ENCODE results near the gene UBR7.
"Not testable (repeated sequence)": the region's sequence is repeated elsewhere in the genome, so short reads cannot be mapped to it uniquely, and the experiment has no call there.

The UBR7 gene

DNA sequence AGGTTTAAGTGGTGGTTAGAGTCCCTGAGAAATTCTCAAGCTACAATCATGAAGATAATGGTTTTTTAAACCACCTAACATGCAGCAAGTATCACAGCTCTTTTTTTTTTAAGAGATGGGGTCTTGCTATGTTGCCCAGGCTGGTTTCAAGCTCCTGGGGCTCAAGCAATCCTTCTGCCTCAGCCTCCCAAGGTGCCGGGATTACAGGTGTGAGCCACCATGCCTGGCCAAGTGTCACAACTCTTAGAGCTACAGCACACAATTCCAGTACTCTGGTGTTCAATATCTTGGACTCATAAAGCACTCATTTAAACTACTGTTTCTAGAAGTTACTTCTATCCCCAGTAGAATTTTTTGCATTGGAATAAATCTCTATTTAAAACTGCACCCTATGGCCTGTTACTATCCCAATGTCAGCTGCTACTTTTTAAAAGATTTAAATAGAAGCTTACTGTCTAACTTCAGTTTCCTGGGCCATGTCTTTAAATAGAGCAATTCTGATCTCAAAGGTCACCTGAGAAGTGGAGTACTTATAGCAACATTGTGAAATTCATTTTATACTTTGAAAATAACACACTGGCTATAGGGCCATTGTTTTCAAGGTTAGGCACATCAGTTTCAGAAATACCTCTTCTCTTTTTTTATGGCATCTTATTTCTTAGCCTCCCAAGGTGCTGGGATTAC, 11.6 kb upstream of the UBR7 start:
- FAIRE-seq, result no peak

DNA sequence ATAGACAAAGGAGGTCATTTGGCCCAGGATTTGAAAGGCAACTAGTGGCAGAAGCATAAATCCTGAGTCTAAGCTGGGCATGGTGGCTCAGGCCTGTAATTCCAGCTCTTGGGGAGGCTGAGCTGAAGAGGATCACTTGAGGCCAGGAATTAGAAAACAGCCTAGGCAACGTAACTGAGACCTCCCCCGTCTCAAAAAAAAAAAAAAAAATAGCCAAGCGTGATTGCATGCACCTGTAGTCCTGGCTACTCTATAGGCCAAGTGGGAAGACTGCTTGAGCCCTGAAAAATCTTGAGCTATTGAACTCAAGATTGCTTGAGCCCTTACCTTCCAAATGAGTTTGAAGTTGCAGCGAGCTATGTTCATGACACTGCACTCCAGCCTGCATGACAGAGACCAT, 8.0 kb upstream of the UBR7 start:
- no peak for FAIRE-seq

DNA sequence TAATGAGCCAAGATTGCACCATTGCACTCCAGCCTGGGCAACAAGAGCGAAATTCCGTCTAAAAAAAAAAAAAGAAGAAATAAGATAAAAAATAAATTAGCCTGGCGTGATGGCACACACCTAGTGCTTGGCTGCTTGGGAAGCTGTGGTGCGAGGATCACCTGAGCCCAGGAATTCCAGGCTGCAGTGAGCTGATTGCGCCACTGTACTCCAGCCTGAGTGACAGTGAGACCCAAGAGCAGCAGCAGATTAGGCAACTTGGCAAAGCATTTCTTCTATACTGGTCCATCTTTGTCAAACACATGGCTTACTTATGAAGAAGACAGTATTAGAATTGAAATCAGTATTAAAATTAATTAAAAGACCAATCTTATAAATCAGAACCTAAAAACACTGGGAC, 6.5 kb upstream of the UBR7 start:
- no peak for FAIRE-seq

DNA sequence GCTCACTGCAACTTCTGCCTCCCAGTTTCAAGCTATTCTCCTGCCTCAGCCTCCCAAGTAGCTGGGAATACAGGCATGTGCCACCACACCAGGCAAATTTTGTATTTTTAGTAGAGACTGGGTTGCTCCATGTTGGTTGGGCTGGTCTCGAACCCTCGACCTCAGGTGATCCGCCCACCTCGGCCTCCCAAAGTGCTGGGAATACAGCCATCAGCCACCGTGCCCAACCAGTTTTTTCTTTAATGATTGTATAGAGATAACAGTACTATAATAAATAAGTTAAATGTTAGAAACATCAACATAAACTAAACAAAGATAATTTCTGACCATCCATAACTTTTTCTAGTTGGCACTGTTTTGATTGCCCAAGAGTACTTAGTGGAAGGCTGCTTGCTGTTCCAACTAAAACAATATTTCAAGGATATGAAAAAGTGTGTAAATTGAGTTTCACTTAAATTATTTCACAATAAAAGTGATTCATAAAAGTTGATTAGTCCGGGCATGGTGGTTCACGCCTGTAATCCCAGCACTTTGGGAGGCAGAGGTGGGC, 5.8 kb upstream of the UBR7 start:
- no peak for FAIRE-seq

DNA sequence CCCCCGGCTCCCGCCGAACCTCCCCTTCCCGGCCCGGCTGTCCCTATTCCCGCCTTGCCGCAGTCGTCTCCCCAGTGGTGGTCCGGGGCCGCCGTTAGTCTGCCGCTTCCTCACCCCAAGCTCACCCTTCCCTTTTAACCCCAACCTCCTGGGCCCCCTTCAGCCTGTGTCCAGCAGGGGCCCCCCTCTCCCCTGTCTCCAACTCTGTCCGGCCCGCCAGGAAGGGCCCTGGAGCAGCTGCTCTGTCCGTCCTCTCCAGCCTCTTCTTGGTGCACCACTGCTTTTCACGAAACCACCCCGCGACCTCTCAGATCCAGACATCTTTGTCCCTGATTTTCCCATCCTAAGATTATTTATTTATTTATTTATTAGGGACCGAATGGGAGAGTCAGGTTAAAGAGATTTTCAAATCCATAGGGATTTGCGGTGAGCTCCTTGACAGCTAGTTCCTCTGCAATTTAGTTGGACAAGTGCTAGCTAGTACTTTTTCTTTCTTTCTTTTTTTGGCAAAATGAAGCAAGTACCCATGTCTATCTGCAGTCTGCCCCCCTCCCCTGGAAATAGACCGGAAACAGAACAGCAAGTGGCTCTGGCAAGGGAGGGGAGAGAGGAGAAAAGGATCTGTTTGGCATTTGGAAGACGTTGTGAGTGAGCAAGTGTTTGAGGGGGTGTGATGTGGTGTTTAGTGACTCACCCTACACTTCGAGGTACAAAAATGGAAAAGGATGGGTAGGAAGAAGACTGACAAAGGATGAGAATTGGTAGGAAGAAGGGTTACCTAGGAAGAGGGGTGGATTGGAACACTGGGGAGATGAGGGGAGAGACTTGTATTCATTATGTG, 632 bp downstream of the UBR7 start:
- FAIRE-seq, result no peak

DNA sequence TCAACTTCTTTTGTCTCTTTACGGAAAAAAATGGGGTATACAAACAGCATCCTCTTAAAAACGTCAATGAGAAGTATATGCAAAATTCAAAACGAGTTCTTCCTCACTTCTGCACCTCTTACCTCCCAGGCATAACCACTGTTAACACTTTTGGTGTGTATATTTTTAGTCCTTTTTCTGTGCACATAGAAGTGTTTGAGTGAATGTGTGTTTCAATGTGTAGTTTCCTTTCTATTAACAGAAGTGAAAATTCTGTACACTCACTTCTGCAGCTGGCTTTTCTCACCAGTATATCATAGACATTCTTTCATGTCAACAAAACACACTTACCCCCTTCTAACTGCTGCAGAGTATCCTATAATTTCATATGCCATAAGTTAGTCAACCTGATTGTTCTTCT, 5.4 kb downstream of the UBR7 start:
- no peak for FAIRE-seq

DNA sequence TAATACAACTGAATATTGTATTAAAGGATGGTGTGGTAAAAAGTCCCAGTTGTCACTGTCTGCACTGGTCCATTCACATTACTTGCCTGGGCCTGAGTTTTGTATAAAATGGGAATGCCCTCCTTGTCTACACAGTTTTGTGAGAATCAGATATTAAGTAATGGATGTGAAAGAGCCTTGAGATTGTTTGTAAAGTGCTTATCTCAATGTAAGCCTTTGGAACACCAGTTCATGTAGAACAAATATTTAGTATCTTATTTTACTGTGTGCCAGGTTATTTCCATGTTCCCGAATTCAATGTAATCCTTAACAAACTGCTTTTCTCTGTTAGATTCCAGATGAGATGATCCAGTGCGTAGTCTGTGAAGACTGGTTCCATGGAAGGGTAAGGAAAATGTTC, 7.5 kb downstream of the UBR7 start:
- FAIRE-seq, result no peak

DNA sequence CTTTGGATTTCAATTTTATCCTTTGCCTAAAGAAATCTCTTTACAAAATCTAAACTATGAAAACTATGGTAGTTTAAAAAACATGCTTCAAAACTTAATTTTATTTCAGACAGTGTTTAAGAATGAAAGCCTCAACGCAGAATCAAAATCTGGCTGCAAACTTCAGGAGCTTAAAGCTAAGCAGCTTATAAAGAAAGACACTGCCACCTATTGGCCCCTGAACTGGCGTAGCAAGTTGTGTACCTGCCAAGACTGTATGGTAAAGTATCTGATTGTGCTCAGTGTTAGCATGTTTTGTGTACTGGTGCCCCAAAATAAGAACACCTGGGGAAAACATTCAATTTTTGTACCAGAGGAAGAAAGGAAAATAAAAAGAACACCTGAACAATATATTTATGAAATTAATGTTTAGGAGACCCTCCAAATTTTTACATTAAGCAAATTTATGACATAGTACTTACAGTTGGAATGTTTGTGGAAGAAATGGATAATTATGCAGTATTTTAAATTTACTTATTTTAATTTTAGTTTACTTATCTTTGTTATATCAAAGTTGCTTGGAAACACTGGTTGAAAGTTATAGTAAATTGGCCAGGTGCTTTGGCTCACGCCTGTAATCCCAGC, 12.2 kb downstream of the UBR7 start:
- FAIRE-seq, result peak; percentile 85

DNA sequence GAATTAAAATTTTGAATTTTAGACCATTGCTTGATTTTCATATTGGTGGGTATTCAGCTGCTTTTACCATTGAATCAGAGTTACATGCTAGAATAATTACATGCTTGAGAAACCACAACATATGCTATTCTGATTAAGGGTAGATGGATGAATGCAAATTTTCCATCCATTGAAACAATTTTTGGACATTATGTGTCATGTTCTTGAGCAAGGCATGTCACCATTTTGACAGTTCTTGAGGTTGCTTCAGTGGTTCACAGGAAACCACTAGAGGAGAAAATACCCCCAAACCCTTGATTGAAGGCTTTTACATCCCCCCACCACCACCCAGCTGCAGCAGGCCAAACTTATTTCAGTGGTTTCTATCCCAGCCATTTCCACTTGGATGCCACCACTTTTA, 13.5 kb downstream of the UBR7 start:
- FAIRE-seq, result peak; percentile 9

DNA sequence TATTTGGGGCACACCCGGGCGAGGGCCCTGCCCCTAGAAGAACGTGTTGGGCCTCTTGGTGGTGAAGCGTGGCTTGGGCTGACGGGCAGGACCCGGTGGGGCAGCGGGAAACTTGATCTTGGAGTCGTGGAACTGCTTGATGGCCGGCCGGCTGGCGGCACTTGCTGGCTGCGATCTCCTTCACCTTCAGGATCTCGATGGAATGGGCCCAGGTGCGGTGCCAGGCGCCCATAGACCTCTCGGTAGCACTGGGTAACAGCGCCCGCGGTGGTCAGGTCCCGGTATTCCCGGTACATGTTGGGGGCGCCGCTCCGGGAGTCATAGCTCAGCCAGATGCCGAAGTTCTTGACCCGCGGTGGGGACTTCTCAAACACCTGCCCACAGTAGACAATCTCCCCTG, 16.5 kb downstream of the UBR7 start:
- FAIRE-seq, result no peak

DNA sequence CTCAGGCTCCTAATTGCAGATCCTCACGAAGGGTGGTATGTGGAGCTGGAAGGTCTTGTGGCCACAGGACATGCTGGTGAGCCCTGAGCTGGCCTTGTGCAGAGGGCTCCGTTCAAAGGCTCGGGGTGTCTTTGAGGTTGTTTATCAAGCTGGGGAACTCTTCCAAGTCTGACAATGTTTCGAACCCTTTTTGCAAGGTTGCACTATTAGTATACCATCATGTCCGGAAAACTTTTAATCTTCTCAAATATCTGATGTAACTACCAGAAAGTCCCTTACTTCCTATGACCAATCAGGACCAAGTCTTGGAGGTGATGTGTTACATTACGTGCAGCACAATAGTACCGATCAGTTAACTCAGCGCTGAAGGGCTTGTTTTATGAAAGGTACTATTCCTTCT, 21.5 kb downstream of the UBR7 start:
- no peak for FAIRE-seq

DNA sequence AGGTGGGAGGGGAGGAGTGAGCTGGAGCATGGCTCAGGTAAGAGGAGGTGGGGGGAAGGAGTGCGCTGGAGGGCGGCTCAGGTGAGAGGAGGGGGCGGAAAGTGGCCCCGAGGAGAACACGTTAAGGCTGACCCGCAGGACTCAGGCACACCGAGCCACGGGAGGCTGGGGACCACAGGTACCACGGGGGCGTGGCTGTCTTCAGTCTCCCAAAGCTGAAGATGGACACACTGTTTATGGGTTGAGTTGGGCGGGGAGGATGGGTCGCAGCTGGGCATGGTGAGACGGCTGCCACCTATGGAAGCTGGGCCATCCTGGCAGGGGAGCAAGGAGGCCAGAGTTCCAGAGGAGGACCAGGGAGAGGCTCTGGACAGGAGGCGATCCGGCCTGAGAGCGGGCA, 23.5 kb downstream of the UBR7 start:
- no peak for FAIRE-seq

DNA sequence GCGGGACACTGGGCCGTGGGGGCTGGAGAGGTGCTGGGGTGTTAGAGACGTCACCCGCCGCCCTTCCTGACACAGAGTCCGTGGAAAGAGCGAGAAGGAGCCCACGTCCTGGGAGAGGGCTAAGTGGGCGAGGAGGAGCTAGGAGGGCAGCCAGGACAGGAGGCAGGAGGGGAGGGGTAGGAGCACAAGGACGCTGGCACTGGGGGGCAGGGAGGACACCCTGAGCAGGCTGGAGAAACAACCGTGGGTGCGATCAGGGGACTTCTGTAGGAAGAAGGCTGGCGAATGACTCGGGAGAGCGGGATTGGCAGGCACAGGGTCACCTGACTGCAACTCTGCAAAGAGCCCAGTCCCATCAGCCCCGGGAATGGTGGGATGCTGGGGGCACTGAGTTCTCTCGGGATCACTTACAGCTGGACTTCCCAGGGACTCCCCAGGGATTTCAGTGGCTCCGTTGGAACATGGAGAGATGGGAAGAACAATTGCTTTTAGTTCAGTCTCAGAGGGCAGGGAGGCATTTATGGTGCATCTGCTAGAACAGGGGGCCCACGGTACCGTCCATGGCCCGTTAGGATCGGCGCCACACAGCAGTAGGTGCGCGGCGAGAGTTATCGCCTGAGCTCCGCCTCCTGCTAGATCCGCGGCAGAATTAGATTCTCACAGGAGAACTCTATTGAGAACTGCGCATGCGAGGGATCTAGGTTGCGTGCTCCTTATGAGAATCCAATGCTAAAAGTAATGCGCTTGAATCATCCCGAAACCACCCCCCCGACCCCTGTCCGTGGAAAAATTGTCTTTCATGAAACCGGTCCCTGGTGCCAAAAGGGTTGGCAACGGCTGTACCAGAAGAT, 24.3 kb downstream of the UBR7 start:
- no peak for FAIRE-seq

DNA sequence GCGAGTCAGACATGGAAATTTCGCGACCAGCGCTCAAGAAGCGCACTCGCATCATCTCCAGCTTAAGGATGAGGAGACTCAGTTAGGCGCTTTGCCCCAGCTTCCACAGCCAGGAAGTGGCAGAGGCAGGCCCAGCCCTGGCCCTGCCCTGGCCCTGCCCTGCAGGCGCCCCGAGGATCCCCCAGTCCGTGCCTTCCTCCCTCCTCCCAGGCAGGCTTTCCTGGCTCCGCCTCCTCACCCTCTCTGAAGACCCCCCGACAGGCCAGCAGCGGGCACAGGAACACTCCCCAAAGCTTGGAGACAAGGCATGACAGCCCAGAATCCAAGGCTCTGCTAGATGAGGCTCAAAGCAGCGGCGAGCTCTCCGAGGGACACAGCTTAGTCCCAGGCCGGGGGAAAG, 25.1 kb downstream of the UBR7 start:
- no peak for FAIRE-seq

DNA sequence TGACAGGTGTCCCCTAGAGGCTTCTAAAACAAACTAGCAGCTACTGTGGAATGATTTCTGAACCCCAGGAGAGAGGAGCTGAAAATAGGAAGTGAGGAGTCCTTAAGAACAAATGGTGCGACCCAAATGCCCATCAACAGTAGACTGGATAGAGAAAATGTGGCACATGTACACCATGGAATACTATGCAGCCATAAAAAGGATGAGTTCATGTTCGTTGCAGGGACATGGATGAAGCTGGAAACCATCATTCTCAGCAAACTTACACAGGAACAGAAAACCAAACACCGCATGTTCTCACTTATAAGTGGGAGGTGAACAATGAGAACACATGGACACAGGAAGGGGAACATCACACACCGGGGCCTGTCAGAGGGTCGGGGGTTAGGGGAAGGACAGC, 26.0 kb downstream of the UBR7 start:
- FAIRE-seq, result not testable (repeated sequence)

DNA sequence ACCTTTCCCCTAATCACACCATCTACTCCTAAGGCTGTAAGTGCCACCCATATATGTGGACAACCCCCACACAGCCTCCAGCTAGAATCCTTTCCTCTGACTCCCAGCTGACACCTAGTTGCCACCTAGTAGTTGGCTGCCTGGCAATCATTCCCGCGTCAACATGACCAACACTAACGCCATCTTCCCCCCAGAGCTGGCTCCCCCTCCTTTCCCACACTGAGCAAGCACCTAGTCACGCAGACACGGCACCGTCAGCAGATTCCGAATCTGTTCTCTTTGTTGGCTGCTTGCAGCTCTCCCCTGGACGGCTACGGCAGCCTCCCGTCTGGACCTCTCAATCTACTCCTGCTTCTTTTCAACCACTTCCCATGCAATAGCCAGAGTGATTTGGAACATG, 27.7 kb downstream of the UBR7 start:
- FAIRE-seq, result no peak

DNA sequence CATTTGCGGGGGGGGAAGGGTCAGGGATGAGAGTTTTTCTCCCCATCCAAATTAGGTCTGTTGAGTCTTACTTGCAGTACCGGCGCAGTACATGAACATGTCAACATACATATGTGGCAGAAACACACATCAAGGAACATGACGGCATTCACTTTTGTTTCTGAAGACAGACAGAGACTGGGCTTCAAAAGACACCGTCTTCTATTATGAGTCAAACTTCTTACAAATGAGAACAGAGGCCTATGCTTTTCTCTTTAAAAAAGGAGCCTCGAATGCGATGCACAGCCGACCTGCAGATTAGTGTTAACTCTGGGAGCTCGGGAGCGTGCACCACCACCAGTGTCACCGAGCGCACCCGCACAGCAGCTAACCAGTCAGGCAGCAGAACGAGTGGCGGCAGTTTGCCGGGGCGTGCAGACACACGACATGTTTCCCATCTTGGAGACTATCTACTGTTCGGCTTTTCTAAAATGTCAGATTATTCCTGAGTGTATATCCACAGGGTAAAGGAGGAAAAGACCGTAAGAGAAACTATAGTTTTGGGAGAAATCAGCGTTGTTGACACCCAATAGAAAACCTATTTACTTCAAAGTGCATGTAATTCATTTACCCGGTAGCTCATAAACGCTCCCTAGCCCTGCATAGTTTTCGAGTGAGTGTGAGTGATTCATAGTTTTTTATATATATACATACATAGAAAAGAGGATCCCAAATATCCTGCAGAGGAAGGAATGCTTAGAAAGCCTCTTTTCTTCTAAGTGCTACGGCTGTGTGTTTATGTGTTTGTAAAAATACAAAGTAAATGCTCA, 33.0 kb downstream of the UBR7 start:
- FAIRE-seq, result no peak

DNA sequence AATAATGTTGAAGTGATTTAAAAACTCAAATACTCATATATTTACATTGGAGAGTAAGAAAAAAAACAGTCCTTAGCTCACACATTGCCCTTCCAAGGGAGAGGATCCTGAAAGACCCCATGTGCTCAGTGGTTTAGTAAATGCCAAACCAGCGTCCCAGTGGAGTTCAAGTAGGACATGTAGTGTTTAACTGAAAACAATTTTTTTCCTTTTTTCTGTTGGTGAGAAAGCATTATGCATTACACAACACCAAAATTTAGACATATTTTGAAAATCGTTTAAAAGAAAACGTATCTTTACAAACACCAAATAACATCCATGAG, 33.6 kb downstream of the UBR7 start:
- no peak for FAIRE-seq

DNA sequence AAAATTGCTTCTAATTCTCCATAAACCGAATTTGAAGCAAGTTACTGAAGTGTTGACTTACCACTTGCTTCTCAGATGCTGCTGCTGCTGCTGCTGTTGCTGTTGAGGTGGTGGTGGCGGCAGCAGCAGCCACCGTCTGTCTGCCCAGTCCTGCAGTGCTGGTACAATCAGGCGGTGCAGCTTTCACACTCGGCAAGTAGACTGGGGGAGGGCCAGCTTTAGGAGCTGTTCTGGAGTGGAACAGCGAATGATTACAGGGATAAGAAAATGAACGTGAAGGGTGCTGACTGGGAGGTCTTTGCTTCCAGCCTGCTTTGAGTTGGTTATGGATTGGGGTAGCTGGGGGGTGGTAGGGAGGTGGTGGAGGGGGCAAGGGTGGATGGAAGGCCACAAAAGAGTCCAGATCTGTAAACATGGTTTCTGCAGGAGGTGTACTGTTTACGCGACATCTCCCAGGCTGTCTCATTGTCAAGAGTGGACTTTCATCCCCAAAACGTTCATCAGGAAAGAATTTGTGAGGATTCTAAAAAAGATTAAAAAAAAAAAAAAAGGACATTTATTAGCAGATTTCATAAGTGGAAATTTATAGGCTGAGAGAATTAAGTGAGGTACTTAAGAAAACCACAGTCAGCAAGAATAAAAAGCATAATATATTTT, 38.8 kb downstream of the UBR7 start:
- FAIRE-seq, result no peak

DNA sequence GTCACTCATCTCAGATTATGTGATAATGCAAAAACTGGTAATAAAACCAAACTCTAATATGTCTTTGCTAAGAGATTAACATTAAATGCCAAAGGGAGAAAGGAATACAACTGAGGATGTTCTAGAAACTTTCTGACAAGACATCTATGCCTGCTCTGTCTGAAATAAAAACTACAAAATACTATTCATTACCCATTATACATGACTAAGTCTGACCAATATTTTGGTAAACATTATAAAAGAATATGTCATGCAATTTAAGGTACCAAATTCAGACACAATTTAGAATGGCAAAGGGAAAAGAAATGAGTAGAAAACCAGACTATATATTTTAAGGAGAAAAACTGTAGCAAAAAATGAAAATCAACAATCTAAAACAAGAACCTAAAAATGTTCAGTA, 39.5 kb downstream of the UBR7 start:
- FAIRE-seq, result no peak

DNA sequence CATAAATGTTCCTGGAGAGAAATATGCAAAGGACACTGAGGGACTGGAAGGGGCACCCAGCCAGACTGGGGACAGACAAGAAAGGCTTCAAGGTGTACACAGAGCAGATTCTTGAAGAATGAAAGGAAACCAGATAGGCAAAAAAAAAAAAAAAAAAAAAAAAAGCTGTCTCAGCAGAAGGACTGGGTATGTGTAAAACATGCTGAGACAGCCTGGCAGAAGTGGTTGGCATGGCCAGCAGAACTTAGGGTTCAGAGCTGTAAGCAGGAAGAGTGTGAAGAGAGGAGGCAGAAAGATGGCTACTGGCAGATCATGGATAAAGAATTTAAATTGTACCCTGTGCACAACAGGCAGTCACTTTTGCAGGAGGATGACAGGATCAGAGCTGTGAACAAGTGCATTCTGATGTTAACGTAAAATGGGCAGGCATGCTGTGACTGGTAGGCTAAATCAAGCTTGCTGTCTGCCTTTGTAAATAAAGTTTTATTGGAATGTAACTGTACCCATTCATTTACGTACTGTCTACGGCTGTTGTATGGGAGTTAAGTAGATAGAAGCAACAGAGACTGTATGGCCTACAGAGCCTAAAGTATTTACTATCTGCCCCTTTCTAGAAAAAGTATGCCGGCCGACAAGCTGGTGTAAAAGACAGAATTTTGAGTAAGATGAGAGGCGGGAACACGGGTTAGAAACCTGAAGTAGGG, 42.2 kb downstream of the UBR7 start:
- FAIRE-seq, result no peak
